HG02943 (cell line): ENCODE measurements around the gene TXNDC11.
A peak's percentile ranks its signal among the peaks of the same experiment; 100 is the strongest.

ENCODE experiments used
- ATAC-seq: cut with Tn5 transposase; IDR thresholded peaks from one replicate; pipeline ENCODE4 v1.9.1; 2021; ENCODE audit warnings: mild to moderate bottlenecking, low read depth, moderate library complexity; ENCODE audit not compliant: unreplicated experiment

TXNDC11 gene

DNA sequence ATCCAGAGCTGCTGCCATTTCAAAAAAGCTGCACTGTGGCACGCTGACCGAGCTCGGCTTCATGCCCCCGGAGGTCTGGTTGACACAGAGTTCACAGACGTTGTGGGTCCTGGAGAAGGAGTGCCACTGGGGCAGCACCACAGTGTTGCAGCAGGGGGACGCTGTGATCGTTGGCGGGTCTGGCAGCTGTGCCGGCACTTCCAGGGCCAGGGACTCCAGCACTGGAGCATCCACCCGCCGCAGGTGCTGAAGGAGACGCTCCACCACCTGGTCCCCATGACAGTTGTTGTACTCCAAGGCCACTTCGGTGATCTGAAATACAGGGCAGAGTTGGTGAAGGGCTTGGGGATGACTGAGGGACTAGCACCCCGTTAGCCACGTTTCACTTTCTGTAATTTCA lies 50.9 kb downstream of the TXNDC11 start:
- ATAC-seq, result no peak

DNA sequence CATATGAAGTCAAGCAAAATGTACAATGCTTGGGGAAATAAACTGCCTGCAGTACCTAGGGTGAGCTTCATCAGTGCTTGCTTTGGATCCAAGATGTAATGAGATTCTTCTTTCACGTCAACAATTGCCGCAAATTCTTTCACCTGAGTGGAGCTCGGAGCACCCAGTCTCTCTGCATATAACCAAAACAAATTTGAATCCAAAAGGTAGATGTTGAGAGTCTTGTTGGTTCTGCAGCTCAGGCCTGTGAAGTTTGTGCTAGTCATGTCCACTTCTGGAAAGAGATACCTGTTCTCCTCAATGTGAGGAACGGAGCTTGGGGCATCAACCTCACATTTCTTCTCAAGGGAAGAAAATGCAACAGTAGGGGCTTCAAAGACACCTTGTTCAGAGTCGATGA lies 51.4 kb downstream of the TXNDC11 start:
- no peak for ATAC-seq

DNA sequence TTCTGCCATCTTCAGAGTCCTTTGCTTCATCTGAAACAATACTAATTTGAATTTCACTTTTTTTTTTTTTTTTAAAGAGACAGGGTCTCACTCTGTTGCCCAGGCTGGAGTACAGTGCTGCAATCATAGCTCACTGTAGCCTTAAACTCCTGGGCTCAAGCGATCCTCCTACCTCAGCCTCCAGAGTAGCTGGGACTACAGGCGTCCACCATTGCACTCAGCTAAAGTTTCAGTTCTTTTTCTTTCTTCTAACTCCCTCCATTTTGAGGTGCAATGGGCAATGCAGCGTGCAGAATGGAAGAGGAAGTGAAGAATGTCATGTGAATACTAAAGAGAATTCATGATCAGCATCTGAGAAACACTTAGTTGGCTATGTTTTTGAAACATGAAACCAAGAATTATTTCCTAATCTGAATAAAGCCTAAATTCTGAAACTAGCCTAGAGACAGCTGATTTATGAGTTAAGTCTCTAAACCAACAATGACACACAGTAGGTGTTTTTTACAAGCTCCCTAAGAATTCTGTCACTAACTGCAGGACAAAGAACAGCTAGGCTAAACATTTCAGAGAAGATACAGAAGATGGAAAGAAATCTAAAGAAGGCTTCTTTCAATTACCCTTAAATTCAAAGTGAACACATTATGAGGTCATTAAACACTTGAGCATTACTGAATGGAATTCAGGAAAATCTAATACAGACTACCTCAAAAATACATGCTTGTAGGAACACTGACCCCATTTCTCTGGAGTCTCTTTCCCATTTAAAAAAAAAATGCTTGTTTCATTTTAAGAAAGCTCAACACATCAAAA lies 53.4 kb downstream of the TXNDC11 start:
- ATAC-seq, result peak; percentile 85

DNA sequence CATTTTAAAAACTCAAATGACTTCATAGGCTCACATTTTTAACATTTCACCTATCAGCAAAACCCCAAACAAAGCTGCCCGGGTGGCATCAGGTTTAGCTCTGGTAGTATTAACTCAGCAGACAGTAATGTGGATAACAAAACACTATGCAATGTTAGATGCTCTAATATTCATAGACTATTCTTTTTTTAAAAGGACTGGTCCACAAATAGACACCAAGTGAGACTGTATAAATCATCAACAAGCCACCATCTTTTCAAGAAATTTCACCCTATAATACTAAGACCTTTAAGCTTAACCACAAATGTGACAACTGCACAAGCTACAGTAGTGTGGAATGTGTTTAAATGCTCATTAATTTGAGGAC lies 54.2 kb downstream of the TXNDC11 start:
- no peak for ATAC-seq

DNA sequence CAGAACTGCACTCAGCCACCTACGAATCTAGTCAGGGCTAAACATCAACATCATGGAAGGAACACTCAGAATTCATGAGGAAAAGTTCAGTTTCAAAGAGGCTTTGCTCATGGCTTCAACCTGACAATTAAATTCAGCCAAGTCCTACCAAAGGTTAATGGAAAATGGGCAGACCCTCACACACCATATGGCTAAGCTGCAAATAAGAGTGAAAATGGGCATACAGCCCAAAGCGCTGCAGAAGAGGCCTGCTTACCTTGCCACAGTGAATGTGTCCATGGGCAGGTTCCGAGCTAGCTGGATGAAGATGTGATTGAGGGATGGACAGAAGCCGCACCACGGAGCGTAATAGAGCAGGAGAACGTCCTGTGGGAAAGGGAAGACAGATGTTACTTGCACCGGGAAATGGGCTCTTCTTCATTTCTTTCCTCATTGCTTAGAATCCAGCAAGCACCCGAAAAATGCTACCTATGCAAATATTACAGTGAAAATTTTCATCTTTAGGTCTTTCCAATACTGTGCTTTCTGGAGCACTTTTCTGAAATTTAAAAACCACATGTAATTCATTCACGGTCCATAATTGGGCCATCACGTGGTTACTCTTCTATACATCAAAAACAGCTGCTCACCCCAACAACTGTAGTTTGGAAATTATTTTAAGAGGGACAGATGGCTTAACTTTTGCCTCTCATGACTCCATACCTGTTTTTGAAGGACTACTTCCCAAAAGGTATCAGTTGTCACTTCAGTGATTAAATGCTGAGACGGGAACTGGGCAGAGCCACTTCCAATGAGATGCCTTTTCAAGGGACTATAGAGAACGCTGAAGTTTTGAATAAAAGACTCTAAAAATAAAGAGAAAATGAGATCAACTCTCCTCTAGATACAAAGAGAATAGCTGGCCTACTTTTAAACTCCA lies 54.8 kb downstream of the TXNDC11 start:
- no peak for ATAC-seq

DNA sequence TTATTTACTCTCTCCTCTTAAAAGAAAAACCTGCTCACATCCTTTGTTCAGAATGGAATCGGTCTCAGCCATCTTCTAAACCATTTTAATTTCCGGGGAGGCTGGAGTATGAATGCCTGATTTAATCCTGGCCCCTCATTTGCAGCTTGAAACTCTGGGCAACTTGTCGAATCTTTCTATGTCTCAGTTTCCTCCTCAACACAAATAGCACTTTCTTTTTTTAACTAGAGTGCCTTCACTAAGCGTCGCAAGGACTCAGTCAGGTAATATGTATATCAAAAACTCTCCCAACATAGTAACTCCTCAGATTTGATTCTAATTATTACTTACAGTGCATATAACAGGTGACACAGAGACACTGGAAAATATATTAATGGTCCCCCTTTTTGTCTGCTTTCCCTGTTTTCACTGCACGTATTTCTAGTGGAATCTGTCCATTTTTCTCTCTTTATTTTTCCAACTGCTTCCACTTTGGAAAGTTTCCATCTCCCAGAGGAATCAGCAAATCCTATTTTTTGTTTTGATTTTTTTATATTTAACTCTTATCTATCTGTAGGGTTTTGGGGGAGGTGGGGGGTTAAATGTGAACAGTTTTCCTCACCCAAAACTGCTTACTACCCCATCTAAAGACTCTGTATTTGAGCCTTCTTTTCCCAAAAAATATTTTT lies 55.8 kb downstream of the TXNDC11 start:
- no peak for ATAC-seq

DNA sequence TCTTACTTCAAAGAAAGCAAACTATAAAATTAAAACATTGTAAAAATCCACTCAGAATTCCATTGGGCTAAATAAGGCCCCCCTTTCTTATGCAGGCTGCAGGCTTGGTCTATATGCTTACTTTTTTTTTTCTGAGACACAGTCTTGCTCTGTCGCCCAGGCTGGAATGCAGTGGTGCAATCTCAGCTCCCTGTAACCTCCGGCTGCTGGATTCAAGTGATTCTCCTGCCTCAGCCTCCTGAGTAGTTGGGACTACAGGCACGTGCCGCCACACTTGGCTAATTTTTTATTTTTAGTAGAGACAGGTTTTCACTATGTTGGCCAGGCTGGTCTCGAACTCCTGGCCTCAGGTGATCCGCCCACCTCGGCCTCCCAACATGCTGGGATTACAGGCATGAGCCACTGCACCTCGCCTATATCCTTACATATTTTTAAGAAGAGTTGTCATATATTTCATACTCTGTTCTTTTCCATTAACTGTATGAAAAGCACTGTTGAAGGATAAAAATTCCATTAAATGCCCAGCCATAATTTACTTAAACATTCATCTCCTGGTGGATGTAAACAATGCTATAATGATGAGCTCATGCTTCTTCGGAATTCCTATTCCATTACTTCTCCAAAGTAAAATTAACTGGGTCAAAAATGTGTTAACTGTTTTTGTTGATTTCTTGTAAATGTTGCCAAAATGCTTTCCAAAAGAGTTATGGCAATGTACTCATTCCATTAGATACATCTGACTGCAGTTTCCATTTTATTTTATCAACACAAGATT lies 56.6 kb downstream of the TXNDC11 start:
- no peak for ATAC-seq

DNA sequence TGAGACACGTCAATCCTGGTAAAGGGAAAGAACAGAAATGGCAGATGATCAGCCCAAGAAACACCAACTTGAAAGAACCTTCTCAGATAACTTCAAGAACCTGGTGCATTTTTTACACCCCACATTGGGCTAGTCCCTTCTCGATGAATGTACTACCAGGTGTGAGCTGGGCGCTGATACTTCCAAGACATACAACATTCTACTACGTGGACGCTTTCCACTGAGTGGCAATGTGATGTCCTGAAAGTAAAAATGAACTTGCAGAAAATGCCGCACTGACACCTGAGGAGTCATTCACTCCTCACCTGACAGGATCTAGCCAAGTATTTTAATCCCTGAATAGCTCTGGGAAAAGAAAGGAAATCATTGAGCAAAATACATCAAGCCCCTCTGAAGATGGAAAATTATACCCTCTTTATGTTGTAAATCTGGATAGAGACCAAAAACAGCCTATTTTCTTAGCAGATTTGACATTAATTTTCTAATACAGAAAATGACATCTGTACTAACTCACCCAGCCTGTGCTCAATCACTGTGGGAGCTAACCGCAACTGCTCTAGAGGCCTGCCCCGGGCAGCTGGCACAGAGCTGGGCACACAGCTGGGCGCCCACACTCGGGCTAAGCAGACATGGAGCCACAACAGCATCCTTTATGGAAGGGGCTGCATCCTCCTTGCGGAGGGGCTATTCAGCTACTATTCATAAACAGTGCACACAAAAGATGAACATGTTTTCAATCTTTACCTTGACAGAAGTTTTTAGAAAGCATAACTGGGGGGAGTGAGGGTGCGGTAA lies 58.2 kb downstream of the TXNDC11 start:
- ATAC-seq, result no peak

DNA sequence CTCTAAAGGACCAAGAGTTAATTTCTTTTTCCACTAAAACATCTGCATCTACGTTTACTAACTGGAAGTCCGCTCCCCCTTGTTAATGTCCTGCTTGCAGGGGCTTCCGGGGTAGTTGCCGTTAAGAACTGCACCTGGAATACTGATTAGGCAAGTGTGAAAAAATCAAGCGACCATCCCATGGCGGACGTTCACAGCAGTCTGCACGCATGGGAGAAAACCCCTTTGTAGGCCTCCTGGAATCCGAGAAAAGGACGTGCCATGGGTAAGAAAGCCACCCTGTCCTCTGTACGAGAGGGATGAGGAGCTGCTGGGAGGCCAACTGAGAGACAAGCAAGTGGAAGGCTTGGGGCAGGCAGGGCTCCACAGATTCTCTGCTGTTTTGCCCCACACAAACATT lies 59.5 kb downstream of the TXNDC11 start:
- no peak for ATAC-seq

DNA sequence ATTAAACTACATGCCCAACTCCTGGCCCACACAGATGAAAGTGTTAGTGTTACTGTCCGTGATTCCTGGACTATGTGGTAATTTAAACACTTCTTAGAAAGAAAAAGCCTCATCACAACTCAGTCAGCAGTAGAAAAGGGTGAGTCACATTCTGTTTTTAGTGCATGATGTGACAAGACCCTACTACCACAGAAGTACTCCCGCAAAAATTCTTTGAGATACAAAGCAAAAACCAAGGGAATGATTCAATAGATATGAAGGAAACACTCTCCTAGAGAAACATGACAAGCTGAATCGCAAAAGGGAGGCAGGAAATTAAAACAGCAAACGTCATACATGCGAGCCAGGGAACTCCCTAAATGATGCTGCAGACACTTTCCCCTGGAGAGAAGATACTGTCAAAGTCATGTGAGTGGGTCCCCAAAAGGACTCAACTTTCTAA lies 60.0 kb downstream of the TXNDC11 start:
- ATAC-seq, result no peak

DNA sequence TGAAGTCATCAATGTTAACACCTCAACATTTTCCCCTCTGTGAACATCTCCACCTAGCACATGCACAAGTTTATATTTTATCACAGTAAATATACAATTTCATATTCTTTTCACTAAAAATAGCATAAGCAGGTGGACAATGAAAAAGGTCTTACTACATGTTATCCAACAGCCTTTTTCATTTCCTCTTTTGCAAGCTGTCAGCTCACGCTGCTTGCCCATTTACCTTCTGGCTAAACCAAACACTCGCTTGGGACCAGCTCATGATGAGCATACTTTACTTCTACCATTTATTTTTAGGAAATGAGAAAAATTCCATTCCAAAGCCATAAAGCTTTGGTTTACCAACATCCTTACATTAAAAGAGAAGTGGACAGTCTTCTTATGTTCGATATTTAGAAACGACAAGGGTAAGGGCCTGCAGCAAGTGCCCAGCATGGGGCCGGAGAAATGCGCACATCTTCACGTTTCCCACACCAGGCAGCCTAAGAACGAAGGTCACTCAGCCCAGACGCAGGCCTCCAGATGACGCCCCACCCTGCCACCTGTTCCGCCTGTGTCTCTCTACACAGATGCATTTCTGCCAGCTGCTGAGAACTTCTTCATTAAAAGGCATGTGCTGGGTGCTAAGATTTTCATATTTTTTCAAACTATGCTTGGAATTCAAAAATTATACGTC lies 60.5 kb downstream of the TXNDC11 start:
- no peak for ATAC-seq

DNA sequence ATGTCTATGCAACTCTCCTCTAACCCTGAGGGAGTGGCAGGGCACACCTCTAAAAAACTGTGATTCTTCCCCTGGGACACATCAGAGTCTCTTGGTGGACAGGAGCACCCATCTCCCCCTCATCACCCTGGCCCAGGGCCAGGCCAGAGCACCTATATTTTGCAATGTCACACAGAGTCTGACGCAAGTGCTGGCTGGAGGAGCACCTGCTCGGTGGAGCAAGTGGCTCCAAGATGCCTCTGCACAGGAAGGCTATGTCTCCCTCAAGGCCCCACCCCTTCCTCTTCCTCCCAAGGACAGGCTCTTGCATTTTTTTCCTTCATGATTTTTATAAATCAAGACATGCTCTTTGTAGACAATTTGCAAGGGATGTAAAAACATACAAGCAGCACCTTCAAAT lies 61.1 kb downstream of the TXNDC11 start:
- ATAC-seq, result no peak

DNA sequence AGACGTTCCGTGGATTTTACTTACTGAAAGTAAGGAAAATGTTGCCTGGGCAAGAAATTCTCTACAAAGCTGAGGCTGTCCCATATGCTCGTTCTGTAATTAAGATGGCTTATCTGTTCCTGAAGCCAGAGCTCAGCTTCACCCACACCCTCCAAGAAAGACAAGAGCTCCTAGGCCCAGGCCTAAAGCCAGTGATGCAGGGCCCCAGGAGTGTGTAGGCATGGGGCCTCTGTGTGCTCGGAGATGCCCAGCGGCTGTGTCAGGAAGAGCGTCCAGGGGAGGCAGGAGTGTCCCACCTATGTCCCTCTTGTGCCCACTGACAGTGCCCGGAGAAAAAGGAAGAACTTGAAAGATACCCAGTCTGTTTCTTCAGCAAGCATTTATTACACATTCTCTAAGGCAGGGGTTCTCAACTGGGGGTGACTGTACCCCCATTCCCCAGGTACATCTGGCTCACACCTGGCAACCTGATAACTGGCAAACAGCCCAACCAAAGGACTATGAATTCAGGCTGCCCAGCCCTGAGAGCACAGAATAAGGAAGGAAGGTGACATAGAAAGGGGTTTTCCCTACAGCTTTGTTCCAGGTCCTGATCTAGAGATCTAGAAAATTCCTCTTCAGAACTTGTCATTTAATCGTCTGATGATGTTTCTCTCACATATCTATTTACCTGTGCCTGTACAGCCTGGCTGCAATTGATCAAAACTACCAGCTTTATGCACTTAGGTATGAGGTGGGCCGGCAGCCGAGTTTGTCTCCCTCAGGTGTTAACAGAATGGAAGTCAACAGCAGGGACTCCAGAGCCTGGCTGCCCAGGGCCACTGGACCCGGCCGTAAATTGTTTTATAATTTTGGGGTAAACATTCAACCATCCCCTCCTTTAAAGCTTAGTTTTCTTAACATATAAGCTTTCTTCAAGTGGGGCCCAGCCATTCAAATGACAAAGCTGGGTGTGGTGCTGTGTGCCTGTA lies 62.4 kb downstream of the TXNDC11 start:
- ATAC-seq, result no peak

DNA sequence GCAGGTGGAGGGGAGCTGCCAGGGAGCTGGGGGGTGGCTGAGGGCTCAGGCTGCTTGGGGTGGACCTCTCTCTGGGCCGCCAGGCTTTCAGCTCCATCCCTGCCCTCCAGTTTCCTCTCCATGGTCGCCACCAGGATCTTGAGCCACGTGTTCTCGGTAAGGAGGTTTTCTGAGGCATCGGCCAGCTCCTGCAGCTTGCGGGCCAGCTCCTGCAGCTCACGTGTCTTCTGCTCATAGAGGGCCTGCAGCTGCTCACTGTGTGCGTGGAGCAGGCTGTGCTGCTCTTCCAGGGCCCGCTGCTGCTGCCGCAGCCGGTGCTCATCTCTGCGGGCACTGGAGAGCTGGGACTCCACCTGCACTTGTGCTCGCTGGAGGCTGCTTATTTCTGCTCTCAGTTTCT lies 63.4 kb downstream of the TXNDC11 start:
- ATAC-seq, result no peak

DNA sequence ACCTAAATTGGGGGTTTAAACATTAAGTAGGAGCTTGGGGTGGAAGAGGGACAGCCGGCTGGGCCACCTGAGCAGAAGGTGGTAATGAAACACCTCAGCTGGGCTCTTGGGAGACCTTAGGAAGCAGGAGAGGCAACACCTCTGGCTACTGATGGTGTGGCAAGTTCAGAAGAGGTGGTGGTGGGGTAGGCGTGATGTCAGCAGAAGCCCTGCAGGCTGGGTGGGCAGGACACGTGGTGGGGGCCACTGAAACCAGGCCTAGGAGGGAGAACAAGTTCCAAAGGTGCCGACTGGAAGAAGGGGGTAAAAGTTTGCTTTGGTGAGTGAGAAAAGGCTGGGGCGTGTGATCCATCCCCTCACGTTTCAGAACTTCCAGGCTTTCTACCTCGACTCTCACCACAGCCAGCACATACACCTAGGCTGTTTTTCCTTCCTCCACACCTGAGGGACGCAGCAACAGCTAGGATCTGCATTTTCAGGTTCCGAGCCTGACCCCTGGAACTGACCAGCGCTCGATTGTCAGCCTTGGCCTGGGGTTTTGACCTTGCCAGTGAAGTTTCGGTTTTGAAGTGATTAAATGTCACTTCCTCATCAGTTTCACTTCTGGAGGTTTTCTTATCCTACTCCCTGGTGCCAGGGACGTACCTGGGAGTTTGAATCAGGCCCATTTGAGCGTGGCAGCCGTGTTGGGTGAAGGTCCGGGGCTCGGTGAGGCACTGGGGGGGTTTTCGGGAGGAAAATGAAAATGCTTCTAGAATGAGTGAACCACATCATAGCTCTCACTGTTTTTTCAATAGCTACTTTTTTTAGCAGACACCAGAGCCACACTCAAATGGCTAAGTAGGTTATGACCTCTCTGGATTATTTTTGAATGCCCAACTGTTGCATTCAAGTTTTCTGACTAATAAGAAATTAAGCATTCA lies 64.4 kb downstream of the TXNDC11 start:
- no peak for ATAC-seq

DNA sequence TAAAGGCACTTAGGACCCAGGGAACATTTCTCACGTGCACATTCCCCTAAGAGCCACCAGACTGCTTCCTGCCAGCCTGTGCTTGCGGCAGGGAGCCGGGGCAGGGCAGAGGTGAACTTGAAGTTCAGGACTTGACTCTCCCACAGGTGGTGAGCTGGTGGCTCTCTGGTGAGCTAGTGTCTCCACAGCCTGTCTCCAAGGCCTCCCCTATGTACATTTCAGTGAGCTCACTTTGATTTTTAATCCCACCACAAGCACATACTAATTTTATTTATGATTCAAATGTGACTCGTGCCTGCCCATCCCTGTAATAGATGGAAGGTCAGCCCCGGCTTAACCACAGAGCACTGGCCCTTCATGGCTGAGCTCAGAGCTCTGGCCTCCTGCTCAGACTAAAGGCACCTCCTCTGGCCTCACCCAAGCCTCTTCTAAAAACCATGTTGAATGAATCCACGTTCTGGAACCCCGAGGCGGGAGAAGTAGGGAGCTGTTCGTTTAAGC lies 65.2 kb downstream of the TXNDC11 start:
- no peak for ATAC-seq

DNA sequence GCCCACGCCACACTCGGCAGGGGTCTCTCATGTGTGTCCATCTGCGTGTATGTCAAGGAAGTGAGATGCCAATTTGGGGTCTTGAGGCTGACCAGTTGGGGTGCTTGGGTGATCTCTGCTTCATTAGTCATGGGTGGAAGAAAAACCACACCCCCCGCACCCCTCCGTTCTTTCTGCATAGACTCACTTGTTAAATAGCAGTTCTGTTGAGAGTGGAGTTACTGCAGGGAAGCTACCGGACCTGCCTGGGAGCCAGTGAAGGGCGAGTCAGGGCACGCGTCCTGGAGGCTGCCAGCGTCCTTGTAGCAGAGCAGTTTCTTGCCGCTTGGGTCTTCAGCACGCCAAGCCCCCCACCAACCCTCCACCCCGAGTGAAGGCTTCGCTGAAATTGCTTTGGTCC lies 65.9 kb downstream of the TXNDC11 start:
- no peak for ATAC-seq
